Stimulated activated CD8-positive, alpha-beta memory T cell treated with anti-CD3 and anti-CD28 coated beads, Interleukin-7, amount 100 ng/mL, for 48 hours (primary cell): Measurements from ENCODE around the gene RALGDS.

Experiments
- DNase-seq, 2 donors: peaks; one replicate each; pipeline ENCODE4 v3.0.0-alpha.2; 2020; ENCODE audit warnings: low read depth in 1 of 2; ENCODE audit errors: extremely low read depth in 1 of 2

RALGDS gene

GRCh38 chr9:133120501-133121197 is 391 bp downstream of the RALGDS start:
- no peak for DNase-seq

- no peak for DNase-seq
Measured at GRCh38 chr9:133119846-133120500, 1.1 kb downstream of the RALGDS start.

GRCh38 chr9:133119103-133119845 is 1.8 kb downstream of the RALGDS start:
- DNase-seq: no peak

- DNase-seq: no peak
Measured at GRCh38 chr9:133118568-133118967, 2.5 kb downstream of the RALGDS start.

GRCh38 chr9:133118179-133118520 is 2.9 kb downstream of the RALGDS start:
- DNase-seq: no peak

GRCh38 chr9:133117271-133118178 is 3.5 kb downstream of the RALGDS start:
- no peak for DNase-seq

GRCh38 chr9:133116346-133117231 is 4.5 kb downstream of the RALGDS start:
- no peak for DNase-seq

- DNase-seq: peak; percentile 39 to 76
Measured at GRCh38 chr9:133115604-133116345, 5.3 kb downstream of the RALGDS start.

- DNase-seq: no peak
Measured at GRCh38 chr9:133114886-133115603, 6.0 kb downstream of the RALGDS start.

- no peak for DNase-seq
Measured at GRCh38 chr9:133113949-133114885, 6.8 kb downstream of the RALGDS start.

- DNase-seq: no peak
Measured at GRCh38 chr9:133113163-133113948, 7.7 kb downstream of the RALGDS start.

- no peak for DNase-seq
Measured at GRCh38 chr9:133112663-133113026, 8.4 kb downstream of the RALGDS start.

GRCh38 chr9:133111808-133112662 is 9.0 kb downstream of the RALGDS start:
- no peak for DNase-seq

GRCh38 chr9:133109931-133110650 is 10.9 kb downstream of the RALGDS start:
- DNase-seq: no peak
